GM23338 (cell line): Measurements from ENCODE around the gene CNTNAP2. TPM values are rescaled to one million over a fixed set of nuclear protein-coding genes. Genes with fewer than 3 reads are reported as not detected.

Experiments
- ATAC-seq: fragments of 200-7000 bp; cut with Tn5 transposase; 3 replicates; pipeline ENCODE4 v1.9.1; 2020
- DNase-seq: peaks from one replicate; pipeline ENCODE4 v3.0.0-alpha.2; 2015; ENCODE audit warnings: low spot score
- H2AFZ ChIP-seq: fragments of 200-600 bp; sonication (generic); 2 replicates; pipeline ENCODE4 v1.8.0; 2016; ENCODE audit warnings: antibody characterized with exemption, mild to moderate bottlenecking, moderate library complexity
- H3F3A ChIP-seq: fragments of 200-600 bp; sonication (generic); replicated peaks from 2 replicates; pipeline ENCODE4 v1.8.0; 2017; ENCODE audit warnings: antibody characterized with exemption, mixed run types, low read depth
- H3K27ac ChIP-seq: fragments of 200-600 bp; sonication (generic); 2 replicates; pipeline ENCODE4 v1.6.1; 2016; ENCODE audit warnings: low read depth
- H3K27me3 ChIP-seq: fragments of 200-600 bp; sonication (generic); 2 replicates; pipeline ENCODE4 v1.8.0; 2016; ENCODE audit warnings: mild to moderate bottlenecking, mixed run types, moderate library complexity; ENCODE audit not compliant: insufficient read depth
- H3K36me3 ChIP-seq: fragments of 200-600 bp; sonication (generic); 2 replicates; pipeline ENCODE4 v1.8.0; 2016; ENCODE audit warnings: mild to moderate bottlenecking; ENCODE audit not compliant: insufficient read depth
- H3K4me1 ChIP-seq: fragments of 200-600 bp; sonication (generic); 2 replicates; pipeline ENCODE4 v1.8.0; 2016; ENCODE audit warnings: mild to moderate bottlenecking, moderate library complexity; ENCODE audit not compliant: insufficient read depth
- H3K4me2 ChIP-seq: fragments of 200-600 bp; sonication (generic); 2 replicates; pipeline ENCODE4 v1.7.1; 2017; ENCODE audit warnings: mixed run types
- H3K4me3 ChIP-seq: fragments of 200-600 bp; sonication (generic); 2 replicates; pipeline ENCODE4 v1.6.1; 2016; ENCODE audit warnings: mixed run types
- H3K79me2 ChIP-seq: fragments of 200-600 bp; sonication (generic); replicated peaks from 2 replicates; pipeline ENCODE4 v1.8.0; 2017; ENCODE audit warnings: mild to moderate bottlenecking; ENCODE audit not compliant: insufficient read depth
- H3K9me2 ChIP-seq: fragments of 200-600 bp; sonication (generic); 2 replicates; pipeline ENCODE4 v1.8.0; 2017; ENCODE audit not compliant: insufficient read depth
- H4K20me1 ChIP-seq: fragments of 200-600 bp; sonication (generic); replicated peaks from 2 replicates; pipeline ENCODE4 v1.8.0; 2017; ENCODE audit warnings: mild to moderate bottlenecking; ENCODE audit not compliant: insufficient read depth
- H3K27ac Mint-ChIP-seq: 2 replicates; pipeline ENCODE4 v1.8.0; 2020; ENCODE audit warnings: inconsistent platforms, mild to moderate bottlenecking, moderate library complexity, mixed read lengths
- H3K27me3 Mint-ChIP-seq: 3 replicates; pipeline ENCODE4 v1.8.0; 2022; ENCODE audit warnings: low read depth, mild to moderate bottlenecking, moderate library complexity, mixed read lengths, inconsistent platforms; ENCODE audit not compliant: insufficient read depth, poor library complexity
- H3K36me3 Mint-ChIP-seq: 3 replicates; pipeline ENCODE4 v1.8.0; 2021; ENCODE audit warnings: low read depth, mild to moderate bottlenecking, inconsistent platforms, moderate library complexity, mixed read lengths
- H3K4me1 Mint-ChIP-seq: 3 replicates; pipeline ENCODE4 v1.8.0; 2020; ENCODE audit warnings: mild to moderate bottlenecking, inconsistent platforms, mixed read lengths
- H3K4me3 Mint-ChIP-seq: 3 replicates; pipeline ENCODE4 v1.8.0; 2021; ENCODE audit warnings: moderate library complexity, mild to moderate bottlenecking, inconsistent platforms, mixed read lengths
- H3K9me3 Mint-ChIP-seq: 3 replicates; pipeline ENCODE4 v1.8.0; 2020; ENCODE audit warnings: moderate library complexity, mild to moderate bottlenecking, inconsistent platforms, mixed read lengths
- CREB1 ChIP-seq: fragments of 250-450 bp; sonication (Bioruptor Pico); IDR thresholded peaks from 2 replicates; pipeline ENCODE4 v1.5.0; 2020; ENCODE audit warnings: low read depth, mild to moderate bottlenecking, moderate library complexity
- EZH2 ChIP-seq: fragments of 200-600 bp; sonication (generic); IDR thresholded peaks from one replicate; pipeline ENCODE4 v1.8.0; 2017; ENCODE audit warnings: antibody characterized with exemption, mild to moderate bottlenecking, low read depth; ENCODE audit not compliant: unreplicated experiment
- EZH2phosphoT487 ChIP-seq: fragments of 200-600 bp; sonication (generic); IDR thresholded peaks from one replicate; pipeline ENCODE4 v1.8.1; 2018; ENCODE audit warnings: antibody characterized with exemption; ENCODE audit not compliant: unreplicated experiment
- JUNB ChIP-seq: IDR thresholded peaks from one replicate; pipeline ENCODE4 v1.6.1; 2016; ENCODE audit warnings: antibody characterized with exemption; ENCODE audit not compliant: unreplicated experiment
- NANOG ChIP-seq: IDR thresholded peaks from 2 replicates; pipeline ENCODE4 v1.6.1; 2016; ENCODE audit warnings: antibody characterized with exemption, borderline replicate concordance
- STAT1 ChIP-seq: IDR thresholded peaks from one replicate; pipeline ENCODE4 v1.6.1; 2016; ENCODE audit warnings: antibody characterized with exemption; ENCODE audit not compliant: unreplicated experiment
- ZNF114 ChIP-seq: fragments of 250-450 bp; sonication (Bioruptor Pico); IDR thresholded peaks from 2 replicates; pipeline ENCODE4 v1.5.0; 2020; ENCODE audit warnings: mild to moderate bottlenecking, moderate library complexity
- ZNF331 ChIP-seq: fragments of 250-450 bp; sonication (Bioruptor Pico); IDR thresholded peaks from 2 replicates; pipeline ENCODE4 v1.5.0; 2020; ENCODE audit warnings: low read depth, mild to moderate bottlenecking, moderate library complexity
- polyA plus RNA-seq: library from polyadenylated mRNA; unstranded; fragments of >200 nt; fragmentation: Nextera tagmentation; extraction: Ambion mirVana; gene quantifications from 2 replicates; pipeline ENCODE4 v1.2.1, GENCODE V29; 2016
- total RNA-seq: library from RNA; depleted of rRNA; stranded (reverse); fragments of >200 nt; shearing (Covaris generic); gene quantifications from 2 replicates; pipeline ENCODE4 v1.2.3, GENCODE V29; 2014
- TF ChIP-seq, protein P1 (sequence below): IDR thresholded peaks from 2 replicates; pipeline ENCODE4 v1.6.1; 2016; ENCODE audit warnings: antibody characterized with exemption
- TF ChIP-seq, protein P2 (sequence below), 2 experiments: fragments of 200-600 bp in 1 of 2; sonication (generic) in 1 of 2; conservative IDR thresholded peaks; 2 replicates each; pipeline versions ENCODE4 v1.5.1 to v1.6.1; 2016 to 2017; ENCODE audit warnings: antibody characterized with exemption in 2 of 2, low read depth in 2 of 2, mild to moderate bottlenecking in 2 of 2, moderate library complexity in 1 of 2
- TF ChIP-seq, protein P3 (sequence below): IDR thresholded peaks from one replicate; pipeline ENCODE4 v1.6.1; 2018; ENCODE audit warnings: antibody characterized with exemption; ENCODE audit not compliant: unreplicated experiment
- TF ChIP-seq, protein P4 (sequence below): fragments of 250-450 bp; sonication (Bioruptor Pico); IDR thresholded peaks from 2 replicates; pipeline ENCODE4 v1.5.0; 2020; ENCODE audit warnings: mild to moderate bottlenecking, moderate library complexity

Gene CNTNAP2
- total and polyA plus RNA-seq, 2 experiments from 2014 or later: 38.2 to 61.3 TPM

DNA sequence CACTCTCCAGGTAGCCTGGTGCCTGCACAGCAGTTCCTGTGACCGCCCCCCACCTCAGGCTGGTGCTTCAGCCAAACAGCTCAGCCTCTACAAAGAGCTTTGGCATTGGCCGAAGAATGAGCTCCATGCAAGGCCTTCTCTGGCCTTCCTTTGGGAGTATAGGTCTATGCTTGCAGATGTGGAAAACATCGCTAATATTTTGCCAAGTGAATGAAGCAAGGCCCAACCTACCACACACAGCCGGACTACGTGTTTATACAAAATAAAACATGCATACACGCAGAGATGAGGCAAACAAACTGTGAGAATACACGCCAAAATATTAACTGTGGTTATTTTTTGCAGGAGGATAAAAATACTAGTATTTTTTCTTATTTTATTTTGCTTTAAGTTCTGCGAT lies 2057.8 kb downstream of the CNTNAP2 start (continued):
- TF ChIP-seq EZH2 (no peak), NANOG (no peak), ZNF114 (CRISPR knock-in tag) (no peak)

DNA sequence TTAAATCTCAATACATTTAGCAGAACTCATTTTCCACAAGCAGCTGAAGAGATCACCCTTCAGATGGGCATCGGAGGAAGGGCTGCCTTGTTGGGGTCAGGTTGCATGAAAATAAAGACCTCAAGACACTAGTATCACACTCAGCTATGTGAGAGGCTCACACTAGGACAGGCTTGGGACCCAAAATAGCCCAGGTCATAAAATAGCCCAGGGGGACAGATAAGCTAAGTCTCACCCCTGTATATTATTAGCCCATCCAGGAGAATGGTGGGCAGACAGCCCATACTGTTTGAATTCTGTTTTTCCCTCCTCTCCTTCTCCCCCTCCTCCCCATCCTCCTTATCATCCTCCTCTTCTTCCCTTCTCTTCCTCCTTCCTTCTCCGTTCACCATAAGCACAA lies 2058.9 kb downstream of the CNTNAP2 start:
- Histone ChIP-seq H3K4me2 (no peak overlapping the region), H3K27me3 (no peaks in the 10 kb centered on the region), H3F3A (no peaks in the 10 kb centered on the region), H3K4me1 (no peaks in the 10 kb centered on the region), H4K20me1 (no peaks in the 10 kb centered on the region), H3K9me2 (no peaks in the 10 kb centered on the region), H3K4me3 (no peak overlapping the region), H3K27ac (no peak overlapping the region), H3K79me2 (no peaks in the 10 kb centered on the region), H2AFZ (no peak overlapping the region), H3K36me3 (no peaks in the 10 kb centered on the region)
- TF ChIP-seq CREB1 (CRISPR knock-in tag) (no peak), JUNB (no peak), ZNF114 (CRISPR knock-in tag) (no peak), EZH2phosphoT487 (no peak), STAT1 (no peak), NANOG (no peak), ZNF331 (no peak)
- TF ChIP-seq, protein P1, sequence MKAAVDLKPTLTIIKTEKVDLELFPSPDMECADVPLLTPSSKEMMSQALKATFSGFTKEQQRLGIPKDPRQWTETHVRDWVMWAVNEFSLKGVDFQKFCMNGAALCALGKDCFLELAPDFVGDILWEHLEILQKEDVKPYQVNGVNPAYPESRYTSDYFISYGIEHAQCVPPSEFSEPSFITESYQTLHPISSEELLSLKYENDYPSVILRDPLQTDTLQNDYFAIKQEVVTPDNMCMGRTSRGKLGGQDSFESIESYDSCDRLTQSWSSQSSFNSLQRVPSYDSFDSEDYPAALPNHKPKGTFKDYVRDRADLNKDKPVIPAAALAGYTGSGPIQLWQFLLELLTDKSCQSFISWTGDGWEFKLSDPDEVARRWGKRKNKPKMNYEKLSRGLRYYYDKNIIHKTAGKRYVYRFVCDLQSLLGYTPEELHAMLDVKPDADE: no peak
- TF ChIP-seq, protein P2, sequence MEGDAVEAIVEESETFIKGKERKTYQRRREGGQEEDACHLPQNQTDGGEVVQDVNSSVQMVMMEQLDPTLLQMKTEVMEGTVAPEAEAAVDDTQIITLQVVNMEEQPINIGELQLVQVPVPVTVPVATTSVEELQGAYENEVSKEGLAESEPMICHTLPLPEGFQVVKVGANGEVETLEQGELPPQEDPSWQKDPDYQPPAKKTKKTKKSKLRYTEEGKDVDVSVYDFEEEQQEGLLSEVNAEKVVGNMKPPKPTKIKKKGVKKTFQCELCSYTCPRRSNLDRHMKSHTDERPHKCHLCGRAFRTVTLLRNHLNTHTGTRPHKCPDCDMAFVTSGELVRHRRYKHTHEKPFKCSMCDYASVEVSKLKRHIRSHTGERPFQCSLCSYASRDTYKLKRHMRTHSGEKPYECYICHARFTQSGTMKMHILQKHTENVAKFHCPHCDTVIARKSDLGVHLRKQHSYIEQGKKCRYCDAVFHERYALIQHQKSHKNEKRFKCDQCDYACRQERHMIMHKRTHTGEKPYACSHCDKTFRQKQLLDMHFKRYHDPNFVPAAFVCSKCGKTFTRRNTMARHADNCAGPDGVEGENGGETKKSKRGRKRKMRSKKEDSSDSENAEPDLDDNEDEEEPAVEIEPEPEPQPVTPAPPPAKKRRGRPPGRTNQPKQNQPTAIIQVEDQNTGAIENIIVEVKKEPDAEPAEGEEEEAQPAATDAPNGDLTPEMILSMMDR (conservative IDR thresholded peaks at IDR 0.05; ENCODE audit: low read depth in 2 of 2): no peak
- TF ChIP-seq, protein P3, sequence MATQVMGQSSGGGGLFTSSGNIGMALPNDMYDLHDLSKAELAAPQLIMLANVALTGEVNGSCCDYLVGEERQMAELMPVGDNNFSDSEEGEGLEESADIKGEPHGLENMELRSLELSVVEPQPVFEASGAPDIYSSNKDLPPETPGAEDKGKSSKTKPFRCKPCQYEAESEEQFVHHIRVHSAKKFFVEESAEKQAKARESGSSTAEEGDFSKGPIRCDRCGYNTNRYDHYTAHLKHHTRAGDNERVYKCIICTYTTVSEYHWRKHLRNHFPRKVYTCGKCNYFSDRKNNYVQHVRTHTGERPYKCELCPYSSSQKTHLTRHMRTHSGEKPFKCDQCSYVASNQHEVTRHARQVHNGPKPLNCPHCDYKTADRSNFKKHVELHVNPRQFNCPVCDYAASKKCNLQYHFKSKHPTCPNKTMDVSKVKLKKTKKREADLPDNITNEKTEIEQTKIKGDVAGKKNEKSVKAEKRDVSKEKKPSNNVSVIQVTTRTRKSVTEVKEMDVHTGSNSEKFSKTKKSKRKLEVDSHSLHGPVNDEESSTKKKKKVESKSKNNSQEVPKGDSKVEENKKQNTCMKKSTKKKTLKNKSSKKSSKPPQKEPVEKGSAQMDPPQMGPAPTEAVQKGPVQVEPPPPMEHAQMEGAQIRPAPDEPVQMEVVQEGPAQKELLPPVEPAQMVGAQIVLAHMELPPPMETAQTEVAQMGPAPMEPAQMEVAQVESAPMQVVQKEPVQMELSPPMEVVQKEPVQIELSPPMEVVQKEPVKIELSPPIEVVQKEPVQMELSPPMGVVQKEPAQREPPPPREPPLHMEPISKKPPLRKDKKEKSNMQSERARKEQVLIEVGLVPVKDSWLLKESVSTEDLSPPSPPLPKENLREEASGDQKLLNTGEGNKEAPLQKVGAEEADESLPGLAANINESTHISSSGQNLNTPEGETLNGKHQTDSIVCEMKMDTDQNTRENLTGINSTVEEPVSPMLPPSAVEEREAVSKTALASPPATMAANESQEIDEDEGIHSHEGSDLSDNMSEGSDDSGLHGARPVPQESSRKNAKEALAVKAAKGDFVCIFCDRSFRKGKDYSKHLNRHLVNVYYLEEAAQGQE: no peak
- TF ChIP-seq, protein P4, sequence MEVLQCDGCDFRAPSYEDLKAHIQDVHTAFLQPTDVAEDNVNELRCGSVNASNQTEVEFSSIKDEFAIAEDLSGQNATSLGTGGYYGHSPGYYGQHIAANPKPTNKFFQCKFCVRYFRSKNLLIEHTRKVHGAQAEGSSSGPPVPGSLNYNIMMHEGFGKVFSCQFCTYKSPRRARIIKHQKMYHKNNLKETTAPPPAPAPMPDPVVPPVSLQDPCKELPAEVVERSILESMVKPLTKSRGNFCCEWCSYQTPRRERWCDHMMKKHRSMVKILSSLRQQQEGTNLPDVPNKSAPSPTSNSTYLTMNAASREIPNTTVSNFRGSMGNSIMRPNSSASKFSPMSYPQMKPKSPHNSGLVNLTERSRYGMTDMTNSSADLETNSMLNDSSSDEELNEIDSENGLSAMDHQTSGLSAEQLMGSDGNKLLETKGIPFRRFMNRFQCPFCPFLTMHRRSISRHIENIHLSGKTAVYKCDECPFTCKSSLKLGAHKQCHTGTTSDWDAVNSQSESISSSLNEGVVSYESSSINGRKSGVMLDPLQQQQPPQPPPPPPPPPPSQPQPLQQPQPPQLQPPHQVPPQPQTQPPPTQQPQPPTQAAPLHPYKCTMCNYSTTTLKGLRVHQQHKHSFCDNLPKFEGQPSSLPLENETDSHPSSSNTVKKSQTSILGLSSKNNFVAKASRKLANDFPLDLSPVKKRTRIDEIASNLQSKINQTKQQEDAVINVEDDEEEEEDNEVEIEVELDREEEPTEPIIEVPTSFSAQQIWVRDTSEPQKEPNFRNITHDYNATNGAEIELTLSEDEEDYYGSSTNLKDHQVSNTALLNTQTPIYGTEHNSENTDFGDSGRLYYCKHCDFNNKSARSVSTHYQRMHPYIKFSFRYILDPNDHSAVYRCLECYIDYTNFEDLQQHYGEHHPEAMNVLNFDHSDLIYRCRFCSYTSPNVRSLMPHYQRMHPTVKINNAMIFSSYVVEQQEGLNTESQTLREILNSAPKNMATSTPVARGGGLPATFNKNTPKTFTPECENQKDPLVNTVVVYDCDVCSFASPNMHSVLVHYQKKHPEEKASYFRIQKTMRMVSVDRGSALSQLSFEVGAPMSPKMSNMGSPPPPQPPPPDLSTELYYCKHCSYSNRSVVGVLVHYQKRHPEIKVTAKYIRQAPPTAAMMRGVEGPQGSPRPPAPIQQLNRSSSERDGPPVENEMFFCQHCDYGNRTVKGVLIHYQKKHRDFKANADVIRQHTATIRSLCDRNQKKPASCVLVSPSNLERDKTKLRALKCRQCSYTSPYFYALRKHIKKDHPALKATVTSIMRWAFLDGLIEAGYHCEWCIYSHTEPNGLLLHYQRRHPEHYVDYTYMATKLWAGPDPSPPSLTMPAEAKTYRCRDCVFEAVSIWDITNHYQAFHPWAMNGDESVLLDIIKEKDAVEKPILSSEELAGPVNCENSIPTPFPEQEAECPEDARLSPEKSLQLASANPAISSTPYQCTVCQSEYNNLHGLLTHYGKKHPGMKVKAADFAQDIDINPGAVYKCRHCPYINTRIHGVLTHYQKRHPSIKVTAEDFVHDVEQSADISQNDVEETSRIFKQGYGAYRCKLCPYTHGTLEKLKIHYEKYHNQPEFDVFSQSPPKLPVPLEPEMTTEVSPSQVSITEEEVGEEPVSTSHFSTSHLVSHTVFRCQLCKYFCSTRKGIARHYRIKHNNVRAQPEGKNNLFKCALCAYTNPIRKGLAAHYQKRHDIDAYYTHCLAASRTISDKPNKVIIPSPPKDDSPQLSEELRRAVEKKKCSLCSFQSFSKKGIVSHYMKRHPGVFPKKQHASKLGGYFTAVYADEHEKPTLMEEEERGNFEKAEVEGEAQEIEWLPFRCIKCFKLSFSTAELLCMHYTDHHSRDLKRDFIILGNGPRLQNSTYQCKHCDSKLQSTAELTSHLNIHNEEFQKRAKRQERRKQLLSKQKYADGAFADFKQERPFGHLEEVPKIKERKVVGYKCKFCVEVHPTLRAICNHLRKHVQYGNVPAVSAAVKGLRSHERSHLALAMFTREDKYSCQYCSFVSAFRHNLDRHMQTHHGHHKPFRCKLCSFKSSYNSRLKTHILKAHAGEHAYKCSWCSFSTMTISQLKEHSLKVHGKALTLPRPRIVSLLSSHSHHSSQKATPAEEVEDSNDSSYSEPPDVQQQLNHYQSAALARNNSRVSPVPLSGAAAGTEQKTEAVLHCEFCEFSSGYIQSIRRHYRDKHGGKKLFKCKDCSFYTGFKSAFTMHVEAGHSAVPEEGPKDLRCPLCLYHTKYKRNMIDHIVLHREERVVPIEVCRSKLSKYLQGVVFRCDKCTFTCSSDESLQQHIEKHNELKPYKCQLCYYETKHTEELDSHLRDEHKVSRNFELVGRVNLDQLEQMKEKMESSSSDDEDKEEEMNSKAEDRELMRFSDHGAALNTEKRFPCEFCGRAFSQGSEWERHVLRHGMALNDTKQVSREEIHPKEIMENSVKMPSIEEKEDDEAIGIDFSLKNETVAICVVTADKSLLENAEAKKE: no peak
- H3K27ac Mint-ChIP-seq: no peak overlapping the region
- H3K4me1 Mint-ChIP-seq: no peaks in the 10 kb centered on the region
- no peaks in the 10 kb centered on the region for H3K36me3 Mint-ChIP-seq
- ATAC-seq (no peak), DNase-seq (no peak)
- no peak overlapping the region for H3K4me3 Mint-ChIP-seq
- no peaks in the 10 kb centered on the region for H3K27me3 Mint-ChIP-seq
- peaks cover 3% of the 10 kb centered on the region; the same call in 1 of the 3 replicates for H3K9me3 Mint-ChIP-seq
